ENCODE data around the gene ACKR3. TPM values are rescaled to one million over a fixed set of nuclear protein-coding genes. Genes with fewer than 3 reads are reported as not detected.

The ACKR3 gene
- total RNA-seq, 4 donors from 2014 or later: 7.1 to 55.0 (median 15.2) TPM

GRCh38 chr2:236531996-236532395 is 37.6 kb upstream of the ACKR3 start:
- TF ChIP-seq, protein P1, sequence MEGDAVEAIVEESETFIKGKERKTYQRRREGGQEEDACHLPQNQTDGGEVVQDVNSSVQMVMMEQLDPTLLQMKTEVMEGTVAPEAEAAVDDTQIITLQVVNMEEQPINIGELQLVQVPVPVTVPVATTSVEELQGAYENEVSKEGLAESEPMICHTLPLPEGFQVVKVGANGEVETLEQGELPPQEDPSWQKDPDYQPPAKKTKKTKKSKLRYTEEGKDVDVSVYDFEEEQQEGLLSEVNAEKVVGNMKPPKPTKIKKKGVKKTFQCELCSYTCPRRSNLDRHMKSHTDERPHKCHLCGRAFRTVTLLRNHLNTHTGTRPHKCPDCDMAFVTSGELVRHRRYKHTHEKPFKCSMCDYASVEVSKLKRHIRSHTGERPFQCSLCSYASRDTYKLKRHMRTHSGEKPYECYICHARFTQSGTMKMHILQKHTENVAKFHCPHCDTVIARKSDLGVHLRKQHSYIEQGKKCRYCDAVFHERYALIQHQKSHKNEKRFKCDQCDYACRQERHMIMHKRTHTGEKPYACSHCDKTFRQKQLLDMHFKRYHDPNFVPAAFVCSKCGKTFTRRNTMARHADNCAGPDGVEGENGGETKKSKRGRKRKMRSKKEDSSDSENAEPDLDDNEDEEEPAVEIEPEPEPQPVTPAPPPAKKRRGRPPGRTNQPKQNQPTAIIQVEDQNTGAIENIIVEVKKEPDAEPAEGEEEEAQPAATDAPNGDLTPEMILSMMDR (IDR thresholded peaks at IDR 0.05 in 4 of 5, conservative IDR thresholded peaks at IDR 0.05 in 1 of 5): no peak
- no peak for TF ChIP-seq POLR2A (IDR thresholded peaks at IDR 0.05)
- Histone ChIP-seq H3K4me3 (no peak overlapping the region), H3K9me3 (no peaks in the 10 kb centered on the region), H3K27ac (no peak overlapping the region), H3K36me3 (no peaks in the 10 kb centered on the region), H3K4me1 (no peaks in the 10 kb centered on the region), H3K27me3 (no peaks in the 10 kb centered on the region)
- in situ Hi-C loops (cut with MboI; ENCODE audit: low sequenced_read_pairs in 4 of 4): no loop called here
- intact Hi-C loops (cut with DNase I; ENCODE audit: low total_unique reads): no loop called here
- ATAC-seq (no peak), DNase-seq (no peak)

GRCh38 chr2:236533343-236533742 is 36.3 kb upstream of the ACKR3 start:
- H3K36me3 ChIP-seq: no peaks in the 10 kb centered on the region
- TF ChIP-seq POLR2A (IDR thresholded peaks at IDR 0.05): no peak
- ATAC-seq: no peak

DNA sequence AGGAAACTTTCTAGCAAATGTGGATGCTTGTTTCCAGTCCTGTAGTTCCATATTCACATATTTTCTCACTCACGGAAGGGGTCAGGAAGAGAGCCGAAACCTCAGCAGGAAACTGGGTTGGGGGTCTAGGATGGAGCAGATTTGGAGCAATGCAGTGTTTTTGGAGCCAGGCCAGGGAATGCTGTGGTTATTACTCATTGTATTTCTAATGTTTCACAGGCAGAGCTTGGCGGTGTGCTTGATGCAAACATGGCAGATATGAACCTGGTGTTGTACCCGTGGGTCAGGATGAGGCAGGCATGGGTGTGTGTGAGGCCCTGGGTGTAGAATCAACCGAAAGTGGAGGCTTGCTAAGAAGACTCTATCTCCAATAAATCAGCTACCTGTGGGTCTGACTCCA is 34.6 kb upstream of the ACKR3 start:
- in situ Hi-C loops (cut with MboI; ENCODE audit: low sequenced_read_pairs in 4 of 4) (no loop called here), intact Hi-C loops (cut with DNase I; ENCODE audit: low total_unique reads) (no loop called here)
- H3K27ac ChIP-seq: no peak overlapping the region

More at GRCh38 chr2:236533343-236533742, 36.3 kb upstream of the ACKR3 start:
- Histone ChIP-seq H3K4me3 (no peak overlapping the region), H3K27ac (no peak overlapping the region), H3K27me3 (no peaks in the 10 kb centered on the region), H3K9me3 (no peaks in the 10 kb centered on the region), H3K4me1 (no peaks in the 10 kb centered on the region)
- no peak for DNase-seq
- intact Hi-C loops (cut with DNase I; ENCODE audit: low total_unique reads) (no loop called here), in situ Hi-C loops (cut with MboI; ENCODE audit: low sequenced_read_pairs in 4 of 4) (no loop called here)

DNA sequence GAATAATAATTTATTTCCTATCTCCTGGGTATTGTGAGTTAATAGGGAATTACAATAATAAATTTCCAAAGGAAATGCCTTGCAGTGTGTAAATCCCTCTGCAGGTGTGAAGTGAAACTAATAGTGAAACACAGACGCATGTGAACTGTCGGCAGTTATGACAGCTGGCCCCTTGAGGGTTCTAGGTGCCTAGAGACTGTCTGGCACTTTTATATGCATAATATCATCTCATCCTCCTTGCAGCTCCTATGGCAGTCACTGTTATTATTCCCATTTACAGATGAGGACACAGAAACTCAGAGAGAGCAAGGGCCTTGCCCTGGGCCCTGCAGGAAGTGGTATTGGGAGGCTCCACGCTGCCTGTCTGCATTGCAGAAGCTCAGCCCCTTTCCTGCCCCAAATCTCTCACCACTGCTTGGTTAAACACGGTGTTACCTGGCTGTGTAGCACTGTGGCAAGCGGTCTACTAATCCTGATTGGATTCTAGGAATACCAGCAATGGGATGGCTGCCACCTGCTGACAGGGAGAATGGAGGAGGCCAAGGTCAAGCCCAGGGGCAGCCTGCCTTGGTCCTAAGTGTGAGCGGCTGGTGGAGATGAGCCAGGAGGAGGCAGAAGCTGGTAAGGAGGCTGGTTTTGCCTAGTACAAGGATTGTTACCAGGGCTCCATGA is 32.8 kb upstream of the ACKR3 start:
- no peak for ATAC-seq
- no peaks in the 10 kb centered on the region for H3K9me3 ChIP-seq
- H3K4me1 ChIP-seq: no peaks in the 10 kb centered on the region
- no peaks in the 10 kb centered on the region for H3K27me3 ChIP-seq
- H3K4me3 ChIP-seq: no peak overlapping the region
- no peak for DNase-seq
- TF ChIP-seq POLR2A (IDR thresholded peaks at IDR 0.05): no peak
- TF ChIP-seq, protein P1 (IDR thresholded peaks at IDR 0.05 in 4 of 5, conservative IDR thresholded peaks at IDR 0.05 in 1 of 5): no peak
- no peaks in the 10 kb centered on the region for H3K36me3 ChIP-seq
- in situ Hi-C loops (cut with MboI; ENCODE audit: low sequenced_read_pairs in 4 of 4): no loop called here
- no peak overlapping the region for H3K27ac ChIP-seq
- intact Hi-C loops (cut with DNase I; ENCODE audit: low total_unique reads): no loop called here

More for the DNA sequence above, 34.6 kb upstream of the ACKR3 start:
- no peak for TF ChIP-seq POLR2A (IDR thresholded peaks at IDR 0.05)
- TF ChIP-seq, protein P1 (IDR thresholded peaks at IDR 0.05 in 4 of 5, conservative IDR thresholded peaks at IDR 0.05 in 1 of 5): no peak
- Histone ChIP-seq H3K4me1 (no peaks in the 10 kb centered on the region), H3K4me3 (no peak overlapping the region), H3K27me3 (no peaks in the 10 kb centered on the region), H3K36me3 (no peaks in the 10 kb centered on the region), H3K9me3 (no peaks in the 10 kb centered on the region)
- DNase-seq (no peak), ATAC-seq (no peak)

DNA sequence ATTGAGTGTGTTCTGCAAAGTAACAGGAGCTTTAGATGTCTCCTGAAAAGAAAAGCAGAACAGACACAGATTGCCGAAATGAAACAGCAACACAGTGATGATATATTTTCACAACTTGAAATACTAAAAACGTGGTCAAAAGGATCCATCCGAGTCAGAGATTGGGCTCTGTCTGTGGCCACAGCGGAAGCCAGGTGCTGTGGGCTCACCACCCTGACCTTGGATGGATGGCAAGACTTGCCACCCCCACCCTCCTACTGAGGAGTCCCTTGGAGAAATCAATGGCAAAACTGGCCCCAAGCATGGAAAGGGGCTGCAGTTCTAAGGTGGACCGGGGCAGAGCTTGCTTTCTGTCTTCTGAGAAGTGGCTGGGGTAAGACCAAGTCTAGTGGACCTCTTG is 31.4 kb upstream of the ACKR3 start:
- TF ChIP-seq, protein P1 (IDR thresholded peaks at IDR 0.05 in 4 of 5, conservative IDR thresholded peaks at IDR 0.05 in 1 of 5): no peak
- TF ChIP-seq POLR2A (IDR thresholded peaks at IDR 0.05): no peak
- intact Hi-C loops (cut with DNase I; ENCODE audit: low total_unique reads) (no loop called here), in situ Hi-C loops (cut with MboI; ENCODE audit: low sequenced_read_pairs in 4 of 4) (no loop called here)
- no peak for DNase-seq
- Histone ChIP-seq H3K9me3 (no peaks in the 10 kb centered on the region), H3K4me3 (no peak overlapping the region), H3K4me1 (no peaks in the 10 kb centered on the region), H3K36me3 (no peaks in the 10 kb centered on the region), H3K27me3 (no peaks in the 10 kb centered on the region), H3K27ac (no peak overlapping the region)
- ATAC-seq: no peak

All from gastrocnemius medialis (tissue), 4 donors.